Measurements from ENCODE around the gene CYP39A1. TPM values are rescaled to one million over a fixed set of nuclear protein-coding genes. Genes with fewer than 3 reads are reported as not detected.

CYP39A1 gene
- total RNA-seq, 2 donors from 2014 or later, result 1.8 to 3.8 TPM

GRCh38 chr6:46525583-46525982 lies 127.0 kb downstream of the CYP39A1 start:
- Histone ChIP-seq H3K4me3 (ENCODE audit: low read length) (no peak overlapping the region), H3K36me3 (ENCODE audit: control insufficient read depth, insufficient read depth, low read length) (no peaks in the 10 kb centered on the region), H3K4me1 (ENCODE audit: control insufficient read depth, insufficient read depth, low read length) (peaks cover 6% of the 10 kb centered on the region), H3K27me3 (ENCODE audit: control insufficient read depth, insufficient read depth, low read length, poor library complexity, severe bottlenecking) (no peaks in the 10 kb centered on the region), H3K9me3 (ENCODE audit: control insufficient read depth, low read length) (peaks cover 4% of the 10 kb centered on the region), H3K9ac (ENCODE audit: extremely low read depth, low read length, poor library complexity, severe bottlenecking) (no peak overlapping the region), H3K27ac (ENCODE audit: low read depth, low read length) (no peak overlapping the region)
- no peaks in the 10 kb centered on the region for H3K36me3 Mint-ChIP-seq (ENCODE audit: low read depth)
- H3K27ac Mint-ChIP-seq, result no peak overlapping the region
- no peak for DNase-seq
- H3K4me3 Mint-ChIP-seq, result no peak overlapping the region
- peaks cover 26% of the 10 kb centered on the region for H3K4me1 Mint-ChIP-seq
- no peak for TF ChIP-seq CTCF (conservative IDR thresholded peaks at IDR 0.05)
- H3K9me3 Mint-ChIP-seq, result no peaks in the 10 kb centered on the region
- no peaks in the 10 kb centered on the region for H3K27me3 Mint-ChIP-seq (ENCODE audit: insufficient read depth)

- Mint-ChIP-seq H3K27me3 (ENCODE audit: insufficient read depth) (no peaks in the 10 kb centered on the region), H3K4me1 (peaks cover 5% of the 10 kb centered on the region), H3K36me3 (ENCODE audit: low read depth) (no peaks in the 10 kb centered on the region), H3K9me3 (no peaks in the 10 kb centered on the region), H3K27ac (no peak overlapping the region), H3K4me3 (no peak overlapping the region)
- DNase-seq, result no peak
- Histone ChIP-seq H3K27me3 (ENCODE audit: control insufficient read depth, insufficient read depth, low read length, poor library complexity, severe bottlenecking) (no peaks in the 10 kb centered on the region), H3K36me3 (ENCODE audit: control insufficient read depth, insufficient read depth, low read length) (no peaks in the 10 kb centered on the region), H3K9me3 (ENCODE audit: control insufficient read depth, low read length) (peaks cover 4% of the 10 kb centered on the region), H3K27ac (ENCODE audit: low read depth, low read length) (no peak overlapping the region), H3K9ac (ENCODE audit: extremely low read depth, low read length, poor library complexity, severe bottlenecking) (no peak overlapping the region), H3K4me3 (ENCODE audit: low read length) (no peak overlapping the region), H3K4me1 (ENCODE audit: control insufficient read depth, insufficient read depth, low read length) (peaks cover 2% of the 10 kb centered on the region)
- no peak for TF ChIP-seq CTCF (conservative IDR thresholded peaks at IDR 0.05)
Observed at GRCh38 chr6:46521464-46521971, 131.1 kb downstream of the CYP39A1 start.

- H3K27me3 Mint-ChIP-seq (ENCODE audit: insufficient read depth), result no peaks in the 10 kb centered on the region
- DNase-seq, result no peak
- Histone ChIP-seq H3K4me3 (ENCODE audit: low read length) (no peak overlapping the region), H3K27me3 (ENCODE audit: control insufficient read depth, insufficient read depth, low read length, poor library complexity, severe bottlenecking) (no peaks in the 10 kb centered on the region), H3K9ac (ENCODE audit: extremely low read depth, low read length, poor library complexity, severe bottlenecking) (no peak overlapping the region), H3K27ac (ENCODE audit: low read depth, low read length) (no peak overlapping the region), H3K36me3 (ENCODE audit: control insufficient read depth, insufficient read depth, low read length) (no peaks in the 10 kb centered on the region), H3K9me3 (ENCODE audit: control insufficient read depth, low read length) (no peaks in the 10 kb centered on the region), H3K4me1 (ENCODE audit: control insufficient read depth, insufficient read depth, low read length) (no peaks in the 10 kb centered on the region)
- TF ChIP-seq CTCF (conservative IDR thresholded peaks at IDR 0.05), result no peak
- no peaks in the 10 kb centered on the region for H3K4me1 Mint-ChIP-seq
- no peak overlapping the region for H3K4me3 Mint-ChIP-seq
- H3K9me3 Mint-ChIP-seq, result no peaks in the 10 kb centered on the region
- H3K36me3 Mint-ChIP-seq (ENCODE audit: low read depth), result no peaks in the 10 kb centered on the region
- no peak overlapping the region for H3K27ac Mint-ChIP-seq
Observed at GRCh38 chr6:46517202-46517601, 135.4 kb downstream of the CYP39A1 start.

Measured in endodermal cell (in vitro differentiated cells).